GM21526 (cell line): ENCODE measurements around the gene RAB6C.
"Not testable (repeated sequence)": the region's sequence is repeated elsewhere in the genome, so short reads cannot be mapped to it uniquely, and the experiment has no call there.

Experiments
- ATAC-seq: cut with Tn5 transposase; IDR thresholded peaks from one replicate; pipeline ENCODE4 v1.9.1; 2021; ENCODE audit warnings: moderate library complexity; ENCODE audit not compliant: unreplicated experiment, low FRiP score

RAB6C gene

GRCh38 chr2:129979629-129980155 is at the start of gene RAB6C:
Gene RAB6C (plus strand): TSS chr2:129979666. CDS start chr2:129980116, 450 bp downstream.
- not testable (repeated sequence) for ATAC-seq

GRCh38 chr2:129930451-129930850 is 49.0 kb upstream of the RAB6C start:
- ATAC-seq: no peak

- not testable (repeated sequence) for ATAC-seq
These were observed 46.1 kb upstream of the RAB6C start for GRCh38 chr2:129933387-129933786.

- no peak for ATAC-seq
These were observed 45.2 kb upstream of the RAB6C start for GRCh38 chr2:129934044-129934822.

- ATAC-seq: no peak
These were observed 44.3 kb upstream of the RAB6C start for GRCh38 chr2:129935118-129935517.

GRCh38 chr2:129936334-129936934 is 43.0 kb upstream of the RAB6C start:
- ATAC-seq: no peak

- not testable (repeated sequence) for ATAC-seq
These were observed 40.5 kb upstream of the RAB6C start for GRCh38 chr2:129938850-129939471.

- ATAC-seq: not testable (repeated sequence)
These were observed 36.0 kb upstream of the RAB6C start for GRCh38 chr2:129943456-129943855.

GRCh38 chr2:129945557-129945956 is 33.9 kb upstream of the RAB6C start:
- no peak for ATAC-seq

GRCh38 chr2:129947712-129948111 is 31.8 kb upstream of the RAB6C start:
- not testable (repeated sequence) for ATAC-seq

GRCh38 chr2:129956171-129956570 is 23.3 kb upstream of the RAB6C start:
- not testable (repeated sequence) for ATAC-seq

- no peak for ATAC-seq
These were observed 21.6 kb upstream of the RAB6C start for GRCh38 chr2:129957891-129958290.

GRCh38 chr2:129958736-129959135 is 20.7 kb upstream of the RAB6C start:
- not testable (repeated sequence) for ATAC-seq

- not testable (repeated sequence) for ATAC-seq
These were observed 10.9 kb upstream of the RAB6C start for GRCh38 chr2:129968605-129969004.

GRCh38 chr2:129975016-129975774 is 4.3 kb upstream of the RAB6C start:
- ATAC-seq: no peak

- ATAC-seq: not testable (repeated sequence)
These were observed 2.5 kb upstream of the RAB6C start for GRCh38 chr2:129976969-129977368.

- ATAC-seq: no peak
These were observed 1.5 kb upstream of the RAB6C start for GRCh38 chr2:129977986-129978385.

GRCh38 chr2:129980246-129980645 is 780 bp downstream of the RAB6C start:
- ATAC-seq: not testable (repeated sequence)

GRCh38 chr2:129981689-129982088 is 2.2 kb downstream of the RAB6C start:
- ATAC-seq: not testable (repeated sequence)

GRCh38 chr2:129984426-129984825 is 5.0 kb downstream of the RAB6C start:
- ATAC-seq: no peak
